Common myeloid progenitor, CD34-positive (primary cell): ENCODE data around the gene GTF2A1.
A peak's percentile ranks its signal among the peaks of the same experiment; 100 is the strongest.

Source experiments
- CTCF ChIA-PET: fragments of 350-600 bp; sonication (Branson Sonifier 250); formaldehyde crosslinking; loops from one replicate; lab custom pipeline; 2021; ENCODE audit warnings: antibody characterized with exemption; lab: Charles Lee
- POLR2A ChIA-PET: fragments of 350-600 bp; sonication (Branson Sonifier 250); formaldehyde crosslinking; loops from one replicate; lab custom pipeline; 2021; ENCODE audit warnings: antibody characterized with exemption; lab: Charles Lee
- DNase-seq, 3 donors: peaks; one replicate each; pipeline versions ENCODE4 v3.0.0 to v3.0.0-alpha.2; 2013
- H3K27ac ChIP-seq, 2 experiments: 1 replicate in 1 of 2; 2 replicates in 1 of 2; pipeline ENCODE4 v1.7.0; 2013; ENCODE audit warnings: inconsistent platforms in 2 of 2, low read length in 2 of 2, mild to moderate bottlenecking in 2 of 2, low read depth in 1 of 2, moderate library complexity in 1 of 2; ENCODE audit not compliant: severe bottlenecking in 2 of 2, insufficient read depth in 1 of 2, poor library complexity in 1 of 2
- H3K27me3 ChIP-seq, 5 experiments: replicated peaks in 2 of 5; 1 replicate in 3 of 5; 2 replicates in 2 of 5; pipeline versions ENCODE4 v1.6.1 to v1.7.0; 2013; ENCODE audit warnings: low read length in 4 of 5, mild to moderate bottlenecking in 2 of 5, moderate library complexity in 2 of 5, inconsistent platforms in 1 of 5; ENCODE audit not compliant: insufficient read depth in 5 of 5, control insufficient read depth in 4 of 5
- H3K36me3 ChIP-seq, 4 experiments: 1 replicate in 2 of 4; 2 replicates in 2 of 4; pipeline versions ENCODE4 v1.6.1 to v1.7.0; 2013; ENCODE audit warnings: low read length in 3 of 4, control low read depth in 1 of 4, mild to moderate bottlenecking in 1 of 4; ENCODE audit not compliant: control insufficient read depth in 4 of 4, insufficient read depth in 4 of 4
- H3K4me1 ChIP-seq, 4 experiments: 1 replicate in 3 of 4; 2 replicates in 1 of 4; pipeline versions ENCODE4 v1.6.1 to v1.7.1; 2013; ENCODE audit warnings: low read length in 3 of 4, mild to moderate bottlenecking in 3 of 4, control low read depth in 1 of 4, inconsistent platforms in 1 of 4, moderate library complexity in 1 of 4; ENCODE audit not compliant: control insufficient read depth in 4 of 4, insufficient read depth in 4 of 4; ENCODE audit errors: control extremely low read depth in 1 of 4
- H3K4me3 ChIP-seq, 7 experiments: 1 replicate in 4 of 7; 2 replicates in 3 of 7; pipeline versions ENCODE4 v1.5.1 to v1.7.0; 2013; ENCODE audit warnings: mild to moderate bottlenecking in 7 of 7, low read length in 6 of 7, moderate library complexity in 6 of 7, inconsistent platforms in 2 of 7, low read depth in 2 of 7, control low read depth in 1 of 7; ENCODE audit not compliant: insufficient read depth in 4 of 7, control insufficient read depth in 1 of 7; ENCODE audit errors: extremely low read depth in 1 of 7
- H3K9me3 ChIP-seq, 5 experiments: 1 replicate in 4 of 5; 2 replicates in 1 of 5; pipeline versions ENCODE4 v1.6.1 to v1.7.1; 2013; ENCODE audit warnings: low read length in 4 of 5, mild to moderate bottlenecking in 2 of 5, inconsistent platforms in 1 of 5, low read depth in 1 of 5, moderate library complexity in 1 of 5; ENCODE audit not compliant: control insufficient read depth in 4 of 5, insufficient read depth in 2 of 5; ENCODE audit errors: control extremely low read depth in 1 of 5
- WGBS: methylation state at CpG from one replicate; pipeline ENCODE4 v1.1.5; 2013; ENCODE audit not compliant: insufficient coverage; 5-methylcytosine and 5-hydroxymethylcytosine counted together

GTF2A1 gene

GRCh38 chr14:81263777-81264410, 43.1 kb upstream of the GTF2A1 start:
- Histone ChIP-seq H3K9me3 (no peaks in the 10 kb centered on the region), H3K27me3 (no peaks in the 10 kb centered on the region), H3K4me1 (peaks cover 7 to 26% (median 19%) of the 10 kb centered on the region in 4 experiments), H3K36me3 (peaks cover 0 to 18% (median 6%) of the 10 kb centered on the region in 4 experiments), H3K27ac (no peak overlapping the region), H3K4me3 (no peak overlapping the region)
- no peak for DNase-seq
- CTCF ChIA-PET = no interaction called here
- 100% methylated on average over 2 of the region's 4 CpGs for WGBS
- POLR2A ChIA-PET = no interaction called here

- H3K4me3 ChIP-seq = no peak overlapping the region
- no peak overlapping the region for H3K27ac ChIP-seq
- no peak for DNase-seq
- peaks cover 4 to 13% (median 7%) of the 10 kb centered on the region in 4 experiments for H3K4me1 ChIP-seq
- WGBS = 100% methylated on average over 1 of the region's 3 CpGs
- POLR2A ChIA-PET = no interaction called here
- H3K36me3 ChIP-seq = peaks cover 0 to 18% (median 5%) of the 10 kb centered on the region in 4 experiments
- no peaks in the 10 kb centered on the region for H3K9me3 ChIP-seq
- no peaks in the 10 kb centered on the region for H3K27me3 ChIP-seq
- CTCF ChIA-PET = interaction anchor here (1.0 to 2.0 kb wide), 4 partner anchors 10 to 204 kb away, joined by 3 to 8 read pairs (median 4); no protein-coding TSS in a partner anchor
Measured at GRCh38 chr14:81261176-81261575, 40.4 kb upstream of the GTF2A1 start.

- ChIA-PET POLR2A (no interaction called here), CTCF (interaction anchor here (1.0 to 2.0 kb wide), 4 partner anchors 10 to 204 kb away, joined by 3 to 8 read pairs (median 4); no protein-coding TSS in a partner anchor)
- DNase-seq = no peak
- H3K4me1 ChIP-seq = peaks cover 4 to 9% (median 5%) of the 10 kb centered on the region in 4 experiments
- no peaks in the 10 kb centered on the region for H3K27me3 ChIP-seq
- WGBS = 100% methylated on average over 1 of the region's 3 CpGs
- H3K36me3 ChIP-seq = peaks cover 0 to 18% (median 5%) of the 10 kb centered on the region in 4 experiments
- no peaks in the 10 kb centered on the region for H3K9me3 ChIP-seq
- no peak overlapping the region for H3K27ac ChIP-seq
- H3K4me3 ChIP-seq = no peak overlapping the region
Measured at GRCh38 chr14:81260732-81261131, 40.0 kb upstream of the GTF2A1 start.

- WGBS = 100% methylated on average over 1 of the region's 2 CpGs
- no peak overlapping the region for H3K4me3 ChIP-seq
- peaks cover 0 to 7% (median 4%) of the 10 kb centered on the region in 4 experiments for H3K4me1 ChIP-seq
- no peaks in the 10 kb centered on the region for H3K9me3 ChIP-seq
- CTCF ChIA-PET = no interaction called here
- no peaks in the 10 kb centered on the region for H3K27me3 ChIP-seq
- POLR2A ChIA-PET = no interaction called here
- peak in 2 of 3 donors; percentile 49 to 61 for DNase-seq
- H3K27ac ChIP-seq = no peak overlapping the region
- peaks cover 0 to 16% (median 3%) of the 10 kb centered on the region in 4 experiments for H3K36me3 ChIP-seq
Measured at GRCh38 chr14:81256289-81256960, 35.7 kb upstream of the GTF2A1 start.

- Histone ChIP-seq H3K36me3 (peaks cover 0 to under 1% (median 0%) of the 10 kb centered on the region in 4 experiments), H3K9me3 (no peaks in the 10 kb centered on the region), H3K4me3 (no peak overlapping the region), H3K27ac (no peak overlapping the region), H3K27me3 (no peaks in the 10 kb centered on the region), H3K4me1 (peaks cover 0 to 7% (median 4%) of the 10 kb centered on the region in 4 experiments)
- 100% methylated on average over 1 of the region's 1 CpG for WGBS
- POLR2A ChIA-PET = no interaction called here
- DNase-seq = no peak
- CTCF ChIA-PET = interaction anchor here (1.0 to 1.3 kb wide), 2 partner anchors 9 to 23 kb away, joined by 3 to 4 read pairs; no protein-coding TSS in a partner anchor
Measured at GRCh38 chr14:81252278-81252677, 31.5 kb upstream of the GTF2A1 start.

GRCh38 chr14:81247271-81247766, 26.6 kb upstream of the GTF2A1 start:
- Histone ChIP-seq H3K27me3 (no peaks in the 10 kb centered on the region), H3K4me3 (no peak overlapping the region), H3K9me3 (peaks cover 0 to 4% (median 0%) of the 10 kb centered on the region in 5 experiments), H3K27ac (no peak overlapping the region), H3K4me1 (no peaks in the 10 kb centered on the region), H3K36me3 (no peaks in the 10 kb centered on the region)
- ChIA-PET CTCF (interaction anchor here (1.0 to 1.3 kb wide), 2 partner anchors 11 to 23 kb away, joined by 3 to 4 read pairs; no protein-coding TSS in a partner anchor), POLR2A (interaction anchor here (0.6 kb wide), 1 partner anchor 217 kb away, joined by 3 read pairs; no protein-coding TSS in a partner anchor)
- WGBS = 88% methylated on average over 5 of the region's 8 CpGs
- no peak for DNase-seq
